Neural progenitor cell (in vitro differentiated cells): ENCODE measurements around the gene BCR. TPM values are rescaled to one million over a fixed set of nuclear protein-coding genes. Genes with fewer than 3 reads are reported as not detected.
A peak's percentile ranks its signal among the peaks of the same experiment; 100 is the strongest.

Source experiments
- DNase-seq: peaks from one replicate; pipeline ENCODE4 v3.0.0-alpha.2; 2016; ENCODE audit warnings: low spot score
- H2AFZ ChIP-seq: fragments of 200-600 bp; sonication (generic); replicated peaks from 2 replicates; pipeline ENCODE4 v1.6.1; 2016; ENCODE audit warnings: antibody characterized with exemption
- H3F3A ChIP-seq: fragments of 200-600 bp; sonication (generic); 2 replicates; pipeline ENCODE4 v1.6.1; 2016; ENCODE audit warnings: antibody characterized with exemption, low read depth
- H3K27ac ChIP-seq: fragments of 200-600 bp; sonication (generic); 2 replicates; pipeline ENCODE4 v1.5.1; 2016; ENCODE audit warnings: mild to moderate bottlenecking
- H3K27me3 ChIP-seq: fragments of 200-600 bp; sonication (generic); 2 replicates; pipeline ENCODE4 v1.6.1; 2016; ENCODE audit warnings: mild to moderate bottlenecking, moderate library complexity
- H3K36me3 ChIP-seq: fragments of 200-600 bp; sonication (generic); 2 replicates; pipeline ENCODE4 v1.5.1; 2016
- H3K4me1 ChIP-seq: fragments of 200-600 bp; sonication (generic); 2 replicates; pipeline ENCODE4 v1.6.1; 2016; ENCODE audit warnings: mixed run types
- H3K4me2 ChIP-seq: fragments of 200-600 bp; sonication (generic); 2 replicates; pipeline ENCODE4 v1.6.1; 2016
- H3K4me3 ChIP-seq: fragments of 200-600 bp; sonication (generic); 2 replicates; pipeline ENCODE4 v1.5.1; 2016
- H3K79me2 ChIP-seq: fragments of 200-600 bp; sonication (generic); 2 replicates; pipeline ENCODE4 v1.6.1; 2016; ENCODE audit warnings: low read depth
- H3K9ac ChIP-seq: fragments of 200-600 bp; sonication (generic); 2 replicates; pipeline ENCODE4 v1.6.1; 2016
- H3K9me3 ChIP-seq: fragments of 200-600 bp; sonication (generic); 2 replicates; pipeline ENCODE4 v1.5.1; 2016; ENCODE audit warnings: low read depth
- H4K20me1 ChIP-seq: fragments of 200-600 bp; sonication (generic); 2 replicates; pipeline ENCODE4 v1.6.1; 2016; ENCODE audit warnings: low read depth
- H3K27ac Mint-ChIP-seq: 3 replicates; pipeline ENCODE4 v1.8.0; 2021; ENCODE audit warnings: mixed read lengths
- H3K27me3 Mint-ChIP-seq: 2 replicates; pipeline ENCODE4 v1.8.0; 2022; ENCODE audit warnings: low read depth, mild to moderate bottlenecking, inconsistent platforms, moderate library complexity, mixed read lengths; ENCODE audit not compliant: insufficient read depth
- H3K36me3 Mint-ChIP-seq: 3 replicates; pipeline ENCODE4 v1.8.0; 2021; ENCODE audit warnings: mixed read lengths
- H3K4me1 Mint-ChIP-seq: 3 replicates; pipeline ENCODE4 v1.8.0; 2021; ENCODE audit warnings: mixed read lengths
- H3K4me3 Mint-ChIP-seq: 3 replicates; pipeline ENCODE4 v1.8.0; 2021; ENCODE audit warnings: mild to moderate bottlenecking, moderate library complexity, mixed read lengths
- H3K9me3 Mint-ChIP-seq: 3 replicates; pipeline ENCODE4 v1.8.0; 2020; ENCODE audit warnings: mixed read lengths
- CTCF ChIP-seq: fragments of 200-600 bp; sonication (generic); IDR thresholded peaks from 2 replicates; pipeline ENCODE4 v1.5.1; 2017; ENCODE audit warnings: antibody characterized with exemption, mild to moderate bottlenecking
- EZH2 ChIP-seq: fragments of 200-600 bp; sonication (generic); IDR thresholded peaks from 2 replicates; pipeline ENCODE4 v1.6.1; 2017; ENCODE audit warnings: antibody characterized with exemption, mild to moderate bottlenecking, moderate library complexity
- EZH2phosphoT487 ChIP-seq: fragments of 200-600 bp; sonication (generic); IDR thresholded peaks from 2 replicates; pipeline ENCODE4 v1.6.1; 2017; ENCODE audit warnings: antibody characterized with exemption
- total RNA-seq: library from RNA; depleted of rRNA; stranded (reverse); fragments of >200 nt; gene quantifications from 2 replicates; pipeline ENCODE4 v1.2.3, GENCODE V29; 2015; ENCODE audit warnings: low replicate concordance

BCR gene
- total RNA-seq, 1 donor from 2014 or later = 35.5 TPM

DNA sequence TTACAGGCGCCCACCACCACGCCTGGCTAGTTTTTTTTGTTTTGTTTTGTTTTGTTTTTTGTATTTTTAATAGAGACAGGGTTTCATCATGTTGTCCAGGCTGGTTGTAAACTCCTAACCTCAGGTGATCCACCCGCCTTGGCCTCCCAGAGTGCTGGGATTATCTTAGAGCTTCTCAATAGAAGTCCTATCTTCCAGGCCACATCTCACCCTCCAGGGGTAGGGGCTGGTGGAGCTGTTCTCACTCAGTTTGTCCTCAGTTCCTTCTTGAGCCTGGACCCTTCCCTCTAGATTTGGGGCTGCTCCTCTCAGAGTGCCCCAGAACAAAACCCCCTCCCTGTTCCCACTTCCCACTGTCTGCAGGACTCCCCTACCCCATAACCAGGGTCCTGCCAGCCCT, 31.3 kb downstream of the BCR start:
- no peak for DNase-seq
- Histone ChIP-seq H3K79me2 (peaks cover 98% of the 10 kb centered on the region), H3K9ac (no peak overlapping the region), H3F3A (no peaks in the 10 kb centered on the region), H3K4me2 (peak overlapping the region; percentile 2), H3K4me3 (no peak overlapping the region), H3K36me3 (no peaks in the 10 kb centered on the region), H4K20me1 (peaks cover 77% of the 10 kb centered on the region), H3K9me3 (no peaks in the 10 kb centered on the region), H3K27ac (no peak overlapping the region), H3K27me3 (no peaks in the 10 kb centered on the region), H2AFZ (no peak overlapping the region), H3K4me1 (peaks cover 12% of the 10 kb centered on the region)
- H3K9me3 Mint-ChIP-seq = no peaks in the 10 kb centered on the region
- peaks cover 12% of the 10 kb centered on the region for H3K36me3 Mint-ChIP-seq
- no peak for TF ChIP-seq EZH2
- H3K27ac Mint-ChIP-seq = peak overlapping the region; percentile 88
- H3K4me1 Mint-ChIP-seq = peaks cover 18% of the 10 kb centered on the region
- H3K27me3 Mint-ChIP-seq = peaks cover 4% of the 10 kb centered on the region
- no peak overlapping the region for H3K4me3 Mint-ChIP-seq

DNA sequence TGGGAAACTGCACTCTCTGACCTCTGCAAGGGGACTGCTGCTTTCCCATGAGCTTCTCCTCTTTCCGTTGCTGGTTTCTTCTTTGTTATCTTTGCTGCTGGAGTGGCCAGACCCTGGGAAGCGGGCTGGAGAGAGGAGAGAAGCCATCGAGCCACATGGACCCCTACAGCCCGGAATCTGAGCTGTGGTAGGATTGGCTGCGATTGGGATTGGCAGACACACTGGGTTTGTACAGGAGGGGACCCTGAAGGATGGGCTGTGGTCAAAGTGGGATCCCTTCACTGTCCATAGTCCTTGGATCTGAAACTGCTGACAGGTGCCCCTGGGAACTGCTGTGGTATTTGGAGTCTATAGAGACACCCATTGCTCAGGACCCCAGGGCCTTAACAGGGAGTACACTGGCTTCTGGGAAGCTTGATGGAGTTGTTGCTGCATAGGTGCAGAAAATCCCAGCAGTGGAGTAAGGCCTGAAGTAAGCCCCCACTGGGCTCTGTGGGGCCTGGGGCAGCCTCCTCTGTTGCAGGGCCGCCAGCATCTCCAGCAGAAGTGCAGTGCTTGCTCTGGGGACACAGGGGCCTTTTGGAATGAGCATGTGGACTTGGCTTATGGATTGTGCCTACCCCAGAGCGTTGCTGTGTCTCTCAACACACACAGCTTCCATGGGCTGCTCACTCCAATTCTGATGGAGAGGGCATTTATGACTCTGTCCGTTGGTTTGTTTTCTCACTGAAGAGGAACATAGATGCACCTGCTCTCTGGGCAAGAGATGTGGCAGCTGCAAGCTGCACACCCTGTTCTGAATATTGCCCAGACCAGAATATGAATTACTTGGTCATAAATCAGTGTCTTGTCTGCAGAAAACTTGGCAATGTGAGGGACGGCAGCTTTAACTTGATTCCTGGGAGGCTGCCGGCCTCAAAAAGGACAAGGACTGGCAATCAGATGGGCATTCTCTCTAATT, 32.0 kb downstream of the BCR start:
- H3K27ac ChIP-seq = no peak overlapping the region
- no peak for TF ChIP-seq CTCF
- TF ChIP-seq EZH2 = no peak
- TF ChIP-seq EZH2phosphoT487 = no peak
- Mint-ChIP-seq H3K27ac (peak overlapping the region; percentile 88), H3K36me3 (peaks cover 8% of the 10 kb centered on the region), H3K27me3 (peaks cover 6% of the 10 kb centered on the region), H3K4me1 (peaks cover 22% of the 10 kb centered on the region), H3K4me3 (no peak overlapping the region), H3K9me3 (no peaks in the 10 kb centered on the region)
- H3K9me3 ChIP-seq = no peaks in the 10 kb centered on the region
- no peak for DNase-seq
- H2AFZ ChIP-seq = no peak overlapping the region
- no peaks in the 10 kb centered on the region for H3K36me3 ChIP-seq
- H3K4me2 ChIP-seq = peak overlapping the region; percentile 2
- H4K20me1 ChIP-seq = peaks cover 79% of the 10 kb centered on the region
- peaks cover 10% of the 10 kb centered on the region for H3K4me1 ChIP-seq
- no peak overlapping the region for H3K4me3 ChIP-seq
- no peak overlapping the region for H3K9ac ChIP-seq
- no peaks in the 10 kb centered on the region for H3K27me3 ChIP-seq
- no peaks in the 10 kb centered on the region for H3F3A ChIP-seq
- peaks cover 98% of the 10 kb centered on the region for H3K79me2 ChIP-seq

GRCh38 chr22:23213022-23213555, 32.8 kb downstream of the BCR start:
- Histone ChIP-seq H3K36me3 (no peaks in the 10 kb centered on the region), H3K27ac (no peak overlapping the region), H3K4me3 (no peak overlapping the region), H3K27me3 (no peaks in the 10 kb centered on the region), H2AFZ (no peak overlapping the region), H3F3A (no peaks in the 10 kb centered on the region), H3K79me2 (peaks cover 99% of the 10 kb centered on the region), H4K20me1 (peaks cover 79% of the 10 kb centered on the region), H3K4me2 (no peak overlapping the region), H3K4me1 (peaks cover 10% of the 10 kb centered on the region), H3K9ac (no peak overlapping the region), H3K9me3 (no peaks in the 10 kb centered on the region)
- Mint-ChIP-seq H3K27ac (no peak overlapping the region), H3K4me3 (no peak overlapping the region), H3K4me1 (peaks cover 27% of the 10 kb centered on the region), H3K9me3 (no peaks in the 10 kb centered on the region), H3K36me3 (peaks cover 6% of the 10 kb centered on the region), H3K27me3 (peaks cover 6% of the 10 kb centered on the region)
- no peak for DNase-seq
- no peak for TF ChIP-seq EZH2phosphoT487
- TF ChIP-seq CTCF = no peak
- no peak for TF ChIP-seq EZH2
